Right lung (tissue), 5 donors: Measurements from ENCODE around the gene NSD2. TPM values are rescaled to one million over a fixed set of nuclear protein-coding genes. Genes with fewer than 3 reads are reported as not detected.

Experiments used
- DNase-seq, 2 donors: peaks; one replicate each; pipeline ENCODE4 v3.0.0-alpha.2; 2013
- polyA plus RNA-seq, 5 donors: library from polyadenylated mRNA; unstranded; fragments of 120-200 nt; gene quantifications; one replicate each; pipeline versions ENCODE4 v1.2.1 to v1.2.3, GENCODE V29; 2013; ENCODE audit warnings: inconsistent platforms in 1 of 5, low replicate concordance in 1 of 5; ENCODE audit not compliant: insufficient read length in 5 of 5, insufficient read depth in 1 of 5

The NSD2 gene
- polyA plus RNA-seq, 5 donors: 56.4 to 96.7 (median 78.2) TPM

DNA sequence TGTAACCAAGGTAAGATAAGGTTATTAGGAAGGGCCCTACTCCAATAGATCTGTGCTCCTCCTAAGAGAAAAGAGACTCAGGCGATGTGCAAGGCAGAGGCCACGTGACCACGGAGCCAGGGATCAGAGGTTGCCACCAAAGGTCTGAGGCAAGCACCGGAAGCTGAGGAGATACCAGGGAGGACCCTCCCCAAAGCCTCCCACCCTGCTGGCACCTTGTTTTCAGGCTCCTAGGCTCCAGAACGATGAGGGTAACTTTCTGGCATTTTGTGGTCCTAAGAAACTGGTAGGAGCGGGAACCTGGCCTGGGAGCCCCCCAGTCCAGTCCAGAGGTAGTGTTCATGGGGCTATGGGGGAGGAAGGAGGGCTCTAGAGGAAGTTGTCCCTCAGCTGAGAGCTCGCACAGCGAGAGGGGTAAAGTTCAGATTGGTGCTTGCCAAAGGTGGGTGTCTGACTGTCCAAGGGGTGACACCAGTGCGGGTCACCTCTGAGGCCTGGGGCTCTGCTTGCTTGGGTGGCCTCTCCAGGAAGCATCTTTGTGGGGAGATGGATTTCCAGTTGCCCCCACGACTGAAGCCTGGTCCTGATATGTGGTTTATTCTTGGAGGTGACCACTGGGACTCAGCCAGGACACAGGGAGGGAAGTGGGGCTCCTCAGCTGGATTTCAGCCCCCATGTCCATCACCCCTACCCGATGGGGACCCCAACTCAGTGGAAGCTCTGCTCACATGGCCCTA, 7.7 kb upstream of the NSD2 start:
- DNase-seq: no peak

DNA sequence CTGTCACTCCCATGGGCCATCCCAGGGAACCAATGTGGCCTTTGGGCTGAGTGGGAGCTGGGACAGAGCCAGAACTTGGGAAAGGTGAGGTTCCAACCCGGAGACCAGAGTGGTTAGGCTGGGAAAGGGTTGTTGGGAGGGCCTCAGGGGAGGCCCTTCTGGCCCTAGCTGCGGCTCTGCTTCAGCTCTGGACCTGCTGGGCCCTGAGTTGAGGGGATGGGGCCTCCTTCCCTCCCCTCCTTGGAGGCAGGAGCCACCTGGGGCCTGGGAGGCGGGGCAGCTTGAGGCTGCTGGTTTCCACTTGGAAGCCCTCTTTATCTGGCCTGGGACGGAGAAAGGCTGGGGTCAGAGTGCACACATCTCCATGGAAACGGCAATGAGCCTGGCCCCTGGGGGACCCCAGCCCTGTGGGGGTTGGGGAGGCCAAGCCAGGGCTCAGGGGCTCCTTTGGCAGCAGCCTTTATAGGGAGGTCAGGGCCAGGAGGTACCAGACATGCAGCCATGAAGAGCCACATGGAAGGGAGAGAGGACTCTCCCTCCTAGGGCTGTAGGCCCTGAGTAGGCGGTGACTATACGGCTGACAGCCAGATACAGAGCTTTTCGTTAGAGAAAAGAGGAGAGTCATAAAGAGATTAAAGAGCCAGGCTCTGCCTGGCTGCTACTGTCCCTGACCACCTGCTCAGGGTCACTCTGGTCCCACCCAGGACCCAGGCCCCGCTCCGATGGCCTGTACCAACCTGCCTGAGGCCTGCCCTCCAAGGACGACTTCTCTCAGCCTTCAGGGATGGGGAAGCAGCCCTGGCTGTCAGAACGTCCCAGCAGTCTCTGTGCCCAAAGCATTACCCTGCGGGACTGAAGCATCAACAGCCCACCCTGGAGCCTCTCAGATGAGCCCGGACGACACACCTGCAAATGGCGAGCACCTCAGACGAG, 6.9 kb upstream of the NSD2 start:
- DNase-seq: no peak

DNA sequence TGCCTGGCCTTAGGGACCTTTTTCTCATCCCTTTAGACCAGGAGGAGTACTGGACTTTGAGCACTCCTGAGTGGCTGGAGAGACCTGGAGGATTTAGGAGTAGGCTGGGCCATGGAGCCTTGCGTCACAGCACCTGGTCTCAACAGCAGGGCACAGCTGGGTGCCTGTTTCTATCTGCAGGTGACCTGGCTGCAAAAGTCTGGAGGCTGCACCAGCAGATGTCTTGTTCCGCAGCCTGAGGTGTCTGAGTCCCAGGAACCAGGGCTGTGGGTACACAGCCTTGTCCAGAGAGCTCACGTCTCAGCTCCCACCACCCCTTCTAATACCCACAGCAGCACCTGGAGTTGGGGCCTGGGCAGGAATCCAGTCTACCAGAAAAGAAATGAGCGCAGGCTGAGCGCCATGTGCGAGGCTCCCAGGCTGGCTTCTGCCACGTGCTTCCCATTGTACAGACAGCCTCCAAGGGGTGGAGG, 5.0 kb upstream of the NSD2 start:
- no peak for DNase-seq

DNA sequence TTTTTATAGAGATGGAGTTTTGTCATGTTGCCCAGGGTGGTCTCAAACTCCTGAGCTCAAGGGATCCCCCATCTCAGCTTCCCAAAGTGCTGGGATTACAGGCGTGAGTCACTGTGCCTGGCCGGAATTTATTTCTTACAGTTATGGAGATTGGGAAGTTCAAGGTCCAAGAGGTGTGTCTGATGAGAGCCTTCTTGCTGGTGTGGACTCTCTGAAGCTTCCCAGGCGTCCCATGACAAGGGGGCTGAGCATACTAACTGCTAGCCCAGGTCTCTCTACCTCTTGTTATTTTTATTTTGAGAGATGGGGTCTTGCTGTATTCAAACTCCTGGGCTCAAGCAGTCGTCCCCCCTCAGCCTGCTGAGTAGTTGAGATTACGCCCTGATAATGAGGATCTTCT, 2.9 kb upstream of the NSD2 start:
- no peak for DNase-seq

DNA sequence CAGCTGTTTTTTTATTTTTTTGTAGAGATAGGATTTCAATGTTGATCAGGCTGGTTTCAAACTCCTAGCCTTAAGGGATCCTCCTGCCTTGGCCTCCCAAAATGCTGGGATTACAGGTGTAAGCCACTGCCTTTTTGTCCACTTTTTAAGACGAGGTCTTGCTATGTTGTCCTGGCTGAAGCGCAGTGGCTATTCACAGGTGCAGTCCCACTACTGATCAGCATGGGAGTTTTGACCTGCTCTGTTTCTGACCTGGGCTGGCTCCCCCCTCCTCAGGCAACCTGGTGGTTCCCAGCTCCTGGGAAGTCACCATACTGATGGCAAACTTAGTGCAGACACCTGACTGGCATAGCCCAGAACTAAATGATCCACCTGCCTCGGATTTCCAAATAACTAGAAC, 2.3 kb upstream of the NSD2 start:
- DNase-seq: no peak

DNA sequence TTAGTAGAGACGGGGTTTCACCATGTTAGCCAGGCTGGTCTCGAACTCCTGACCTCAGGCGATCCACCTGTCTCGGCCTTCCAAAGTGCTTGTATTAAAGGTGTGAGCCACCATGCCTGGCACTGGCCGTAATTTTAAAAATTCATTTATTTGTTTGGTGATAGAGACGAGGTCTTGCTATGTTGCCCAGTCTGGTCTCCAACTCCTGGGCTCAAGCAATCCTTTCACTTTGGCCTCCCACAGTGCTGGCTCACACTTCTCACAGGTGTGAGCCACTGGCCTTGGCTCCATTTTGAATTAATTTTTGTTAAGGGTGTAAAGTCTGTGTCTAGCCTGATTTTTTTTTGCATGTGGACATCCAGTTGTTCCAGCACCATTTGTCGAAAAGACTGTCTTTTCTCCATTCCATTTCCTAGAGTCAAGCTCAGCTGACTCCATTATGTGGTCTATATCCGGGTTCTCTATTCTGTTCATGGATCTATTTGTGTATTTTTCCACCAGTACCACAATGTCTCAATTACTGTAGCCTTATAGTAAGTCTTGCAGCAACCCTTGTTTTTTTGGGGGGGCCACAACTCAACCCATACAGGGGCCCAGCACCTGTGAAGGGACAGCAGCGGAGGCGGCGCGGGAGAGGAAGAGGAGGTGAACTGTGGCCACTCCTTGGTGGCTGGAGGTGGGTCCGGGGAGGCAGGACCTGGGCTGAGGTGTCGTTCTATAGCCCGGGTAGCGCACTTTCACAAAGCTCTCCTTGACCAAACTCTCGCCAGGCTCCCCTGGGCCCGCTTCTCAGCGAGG, 1.5 kb upstream of the NSD2 start:
- no peak for DNase-seq

DNA sequence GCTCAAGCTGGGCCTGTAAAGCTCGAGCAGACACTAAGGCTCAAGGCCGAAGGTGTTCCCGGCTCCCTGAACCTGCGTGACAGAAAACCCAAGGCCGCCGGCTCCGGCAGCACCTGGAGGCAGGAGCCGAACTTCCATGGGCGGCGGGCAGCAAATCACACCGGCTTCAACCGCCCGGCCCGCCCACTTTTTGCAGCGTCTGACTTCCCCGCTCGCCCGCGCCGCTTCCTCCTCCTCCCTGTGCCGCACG, 940 bp upstream of the NSD2 start:
- DNase-seq: no peak

DNA sequence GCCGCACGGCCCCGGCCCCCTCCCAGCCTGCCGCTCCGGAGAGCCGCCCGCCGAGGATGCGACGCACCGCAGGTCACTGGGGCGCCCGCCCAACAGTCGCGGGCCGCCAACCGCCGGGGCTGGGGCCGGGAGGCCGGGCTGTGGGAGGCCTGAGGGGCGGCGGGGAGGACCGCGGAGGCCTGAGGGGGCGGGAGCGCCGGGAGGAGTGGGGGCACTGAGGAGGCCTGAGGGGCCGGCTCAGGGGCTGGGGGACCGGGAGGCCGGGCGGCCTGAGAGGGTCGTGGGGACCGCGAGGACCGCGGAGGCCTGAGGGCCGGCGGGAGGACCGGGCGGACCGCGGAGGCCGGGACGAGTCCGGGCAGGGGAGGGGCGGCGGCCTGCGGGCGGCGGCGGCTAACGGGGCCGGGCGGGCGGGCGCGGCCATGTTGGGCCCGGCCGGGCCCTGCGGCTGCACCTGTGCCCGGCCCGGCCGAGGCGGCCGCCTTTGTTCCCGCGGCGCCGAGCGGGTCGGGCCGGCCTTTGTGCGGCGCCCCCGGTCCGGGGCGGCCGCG, 353 bp downstream of the NSD2 start:
- peak; percentile 29 to 33 for DNase-seq

DNA sequence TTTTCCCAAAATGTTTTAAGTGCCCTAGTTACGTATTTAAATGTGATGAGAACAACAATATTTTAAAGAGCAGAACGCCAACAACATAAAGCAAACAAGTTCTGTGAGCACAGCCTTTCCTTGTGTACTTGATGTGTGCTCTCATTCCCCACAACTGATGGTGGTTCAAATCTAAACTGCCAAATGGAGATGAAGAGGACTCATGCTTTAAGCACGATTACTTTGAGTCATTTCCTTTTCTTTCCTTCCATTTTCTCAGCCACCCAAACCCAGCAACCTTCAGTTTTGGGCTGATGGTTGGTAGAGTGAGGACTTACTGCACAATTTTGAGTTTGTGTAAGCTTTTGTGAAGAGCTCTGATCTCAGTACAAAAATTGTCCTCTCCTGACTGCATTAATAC, 1.7 kb downstream of the NSD2 start:
- DNase-seq: no peak

DNA sequence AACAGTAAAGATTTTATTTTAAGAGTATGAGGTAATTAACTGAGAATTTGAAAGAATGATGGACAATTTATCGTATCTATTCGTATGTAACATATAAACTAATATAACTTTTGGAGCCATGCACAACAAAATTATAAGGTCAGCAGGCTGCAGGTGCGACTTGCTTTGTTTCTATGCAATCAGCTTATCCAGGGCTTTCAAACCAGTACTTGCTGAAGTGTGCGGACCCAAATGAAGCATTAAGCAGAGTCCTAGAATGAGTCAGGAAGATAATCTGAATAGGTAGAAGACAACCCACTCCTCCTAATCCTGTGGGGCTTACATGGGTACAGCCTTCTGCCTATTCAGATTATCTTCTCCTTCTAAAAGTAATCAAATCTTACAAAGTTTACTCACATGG, 2.1 kb downstream of the NSD2 start:
- DNase-seq: no peak

DNA sequence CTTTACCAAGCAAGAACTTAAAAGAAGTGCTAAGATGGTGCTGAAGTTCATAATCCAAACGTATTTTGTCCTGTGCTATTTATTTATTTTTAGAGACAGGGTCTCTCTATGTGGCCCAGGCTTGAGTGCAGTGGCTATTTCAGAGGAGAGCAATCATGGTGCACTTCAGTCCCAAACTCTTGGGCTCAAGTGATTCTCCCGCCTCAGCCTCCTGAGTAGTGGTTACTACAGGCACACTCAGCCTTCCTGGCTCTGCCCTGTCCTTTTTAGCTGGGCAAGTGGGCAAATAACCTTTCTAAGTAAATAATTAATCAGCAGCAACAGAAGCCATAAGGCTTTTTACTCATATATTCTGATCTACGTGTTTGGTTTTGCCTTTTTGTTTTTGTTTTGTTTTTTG, 2.6 kb downstream of the NSD2 start:
- no peak for DNase-seq

DNA sequence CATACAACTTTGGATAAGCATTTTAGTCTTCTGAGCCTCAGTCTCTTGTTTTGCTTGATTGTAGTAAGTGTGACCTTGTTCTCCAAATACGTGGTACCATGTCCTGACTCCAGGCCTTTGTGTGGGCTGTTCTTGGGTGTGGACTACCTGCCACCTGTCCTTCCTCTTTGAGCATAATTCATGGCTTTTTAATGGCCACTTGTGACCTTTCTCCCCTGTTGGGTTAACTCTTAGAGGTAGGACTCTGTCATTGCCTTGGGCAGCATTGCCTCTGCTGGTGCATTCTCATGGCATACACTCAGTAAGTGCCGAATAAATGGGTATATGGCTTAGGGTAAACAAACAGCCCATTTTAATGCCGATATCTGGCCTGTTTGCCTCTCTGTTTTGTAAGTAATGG, 3.0 kb downstream of the NSD2 start:
- no peak for DNase-seq

DNA sequence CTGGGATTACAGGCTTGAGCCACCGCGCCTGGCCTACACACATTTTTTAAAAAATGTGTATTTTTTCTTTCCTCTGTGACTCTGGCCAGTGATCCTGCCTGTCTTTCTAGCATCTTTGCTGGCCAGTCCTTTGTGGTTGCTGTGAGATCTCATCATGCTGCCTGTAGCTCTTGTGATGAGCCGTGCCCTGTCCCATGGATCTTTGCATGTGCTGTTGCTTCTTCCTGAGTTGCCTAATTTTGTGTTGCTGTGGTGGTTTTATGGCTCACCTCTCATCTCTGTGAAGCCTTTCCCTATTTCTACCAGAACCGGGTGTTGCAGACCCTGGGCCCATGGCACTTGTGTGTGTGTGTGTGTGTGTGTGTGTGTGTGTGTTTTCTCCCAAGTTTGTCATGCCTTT, 8.3 kb downstream of the NSD2 start:
- no peak for DNase-seq

DNA sequence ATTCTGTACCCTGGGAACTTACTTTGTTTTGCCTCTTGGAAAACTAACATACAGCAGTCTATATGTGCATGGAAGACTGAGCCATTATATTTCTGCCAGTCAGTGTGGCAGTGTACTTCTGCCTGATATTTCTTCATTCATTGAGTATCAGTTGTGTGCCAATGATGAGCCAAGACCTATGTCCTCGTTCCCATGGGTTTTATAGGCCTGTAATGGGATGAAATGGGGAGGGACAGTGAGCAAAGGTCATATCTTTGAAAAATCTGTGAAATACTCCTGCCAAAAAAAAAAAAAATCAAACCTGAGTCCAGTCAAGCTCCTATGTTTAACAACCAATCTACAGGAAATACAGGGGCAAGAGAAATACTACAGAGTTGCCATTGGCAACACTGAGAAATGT, 9.1 kb downstream of the NSD2 start:
- DNase-seq: no peak

DNA sequence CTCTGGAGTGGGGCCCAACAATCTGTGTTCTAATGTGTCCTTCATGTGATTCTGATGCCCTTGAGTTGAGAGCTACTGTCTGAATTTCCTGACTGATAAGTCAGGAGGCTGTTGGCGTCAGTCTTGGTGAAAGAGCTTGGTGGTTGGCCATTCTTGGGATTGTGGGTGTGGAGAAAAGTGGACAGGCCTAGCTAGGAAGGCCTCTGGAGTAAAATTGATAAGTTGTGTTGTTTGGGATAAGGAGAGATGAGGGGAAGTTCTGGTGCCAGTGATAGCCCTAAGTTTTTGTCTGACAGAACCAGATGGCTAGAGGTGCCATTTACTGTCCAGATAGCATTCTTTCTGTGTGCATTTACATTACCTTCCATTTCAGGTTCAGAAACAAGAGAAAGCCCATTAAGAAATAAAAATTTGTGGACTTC, 11.7 kb downstream of the NSD2 start:
- no peak for DNase-seq

DNA sequence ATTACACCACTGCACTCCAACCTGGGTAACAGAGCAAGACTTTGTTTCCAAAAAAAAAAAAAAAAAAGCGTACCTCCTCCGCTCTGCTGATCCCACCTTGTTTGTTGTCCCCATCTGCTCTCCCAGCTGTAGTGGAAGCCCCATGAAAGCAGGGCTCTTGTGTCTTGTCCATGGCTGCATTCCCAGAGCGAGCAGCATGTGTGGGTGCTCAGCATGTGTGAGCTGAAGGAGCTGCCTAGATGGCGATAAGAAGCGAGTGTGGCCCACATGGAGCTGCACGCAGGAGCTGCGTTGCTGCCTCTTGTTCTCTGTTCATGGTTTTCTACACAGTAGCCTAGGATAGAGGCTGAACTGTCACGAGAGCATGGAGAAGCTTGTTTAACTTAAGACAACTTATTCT, 12.4 kb downstream of the NSD2 start:
- no peak for DNase-seq

DNA sequence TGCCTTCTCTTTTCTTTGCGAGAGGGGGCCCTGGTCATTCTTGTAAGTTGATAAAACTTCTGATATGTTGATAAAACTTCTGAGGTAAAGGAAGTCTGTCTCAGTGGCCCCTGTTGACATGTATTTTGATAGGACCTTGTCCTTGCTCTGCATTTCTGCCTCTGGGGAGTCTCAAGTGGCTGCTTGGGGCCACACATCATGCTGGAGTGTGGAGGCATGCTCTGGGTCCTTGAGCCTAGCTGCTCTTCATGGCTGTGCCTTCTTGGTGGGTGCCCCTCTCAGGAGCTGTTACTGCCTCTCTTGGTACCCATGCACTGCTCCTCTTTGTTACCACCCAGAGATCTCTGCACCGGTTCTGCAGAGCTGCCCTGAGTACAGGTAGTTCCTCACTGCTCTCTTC, 14.2 kb downstream of the NSD2 start:
- no peak for DNase-seq

DNA sequence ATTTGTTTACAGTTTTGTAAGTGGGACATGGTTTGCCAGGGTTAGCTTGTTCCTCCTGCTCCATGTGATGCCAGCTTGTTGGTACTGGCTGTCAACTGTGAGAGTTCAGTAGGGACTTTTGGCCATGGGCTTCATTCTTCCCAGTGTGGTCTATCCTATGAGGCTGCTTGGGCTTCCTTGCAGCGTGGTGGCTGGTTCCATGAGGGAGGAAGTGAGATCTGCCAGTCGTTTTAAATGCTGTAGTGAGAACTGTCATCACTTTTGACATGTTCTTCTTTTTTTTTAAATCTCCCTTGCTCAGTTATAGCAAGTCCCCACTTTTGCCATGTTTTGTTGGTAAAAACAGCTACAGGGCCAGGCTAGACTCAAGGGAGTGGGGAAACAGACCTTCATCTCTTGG, 15.9 kb downstream of the NSD2 start:
- no peak for DNase-seq

DNA sequence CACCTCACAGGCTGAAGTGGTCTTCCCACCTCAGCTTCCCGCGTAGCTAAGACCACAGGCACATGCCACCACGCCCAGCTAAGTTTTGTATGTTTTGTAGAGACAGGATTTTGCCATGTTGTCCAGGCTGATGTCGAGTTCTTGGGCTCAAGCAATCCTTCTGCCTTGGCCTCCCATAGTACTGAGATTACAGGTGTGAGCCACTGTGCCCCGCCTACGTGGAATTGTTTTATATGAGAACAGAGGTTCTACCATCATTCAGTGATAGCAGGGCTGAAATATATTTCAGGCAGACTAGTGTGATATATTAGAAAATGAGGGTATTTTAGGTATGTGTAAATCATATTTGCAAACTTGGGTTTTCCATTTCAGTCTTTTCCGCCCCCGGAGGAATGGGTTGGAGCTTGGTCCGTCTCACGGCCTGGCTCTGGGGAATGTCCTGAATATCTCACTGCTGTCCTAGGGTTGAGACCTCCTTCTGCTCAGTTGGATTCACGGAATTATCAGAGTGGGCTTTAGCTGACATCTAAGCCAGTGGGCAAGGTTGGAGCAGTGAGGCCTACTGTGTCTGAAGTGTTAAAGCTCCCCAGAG, 19.9 kb downstream of the NSD2 start:
- no peak for DNase-seq

DNA sequence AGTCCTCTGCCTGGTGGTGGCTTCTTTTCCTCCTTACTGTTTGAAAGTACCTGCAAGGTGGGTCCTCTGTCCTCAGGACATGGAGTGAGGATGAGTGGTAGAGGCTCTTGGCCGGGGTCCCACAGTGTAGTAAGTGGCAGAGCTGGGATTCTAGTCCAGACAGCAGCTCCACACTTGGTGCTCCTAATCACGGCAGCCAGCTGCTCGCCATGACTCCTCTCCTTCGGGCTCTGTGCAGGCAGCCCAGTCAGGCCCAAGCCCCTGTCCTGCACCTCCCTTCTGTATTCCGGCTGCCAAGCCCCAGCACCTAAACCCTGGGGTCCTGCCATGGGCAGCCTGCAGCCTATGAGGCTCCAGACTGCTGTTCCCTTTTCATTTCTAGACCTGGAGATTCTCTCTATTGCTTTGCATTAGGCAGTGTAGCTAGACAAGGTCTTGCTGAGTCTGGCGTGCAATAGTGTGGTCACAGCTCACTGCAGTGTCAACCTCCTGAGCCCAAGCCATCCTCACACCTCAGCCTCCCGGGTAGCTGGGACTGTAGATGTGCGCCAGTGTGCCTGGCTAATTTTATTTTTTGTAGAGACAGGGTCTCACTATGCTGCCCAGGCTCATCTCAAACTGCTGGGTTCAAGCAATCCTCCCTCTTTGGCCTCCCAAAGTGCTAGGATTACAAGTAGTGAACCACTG, 24.9 kb downstream of the NSD2 start:
- DNase-seq: no peak

DNA sequence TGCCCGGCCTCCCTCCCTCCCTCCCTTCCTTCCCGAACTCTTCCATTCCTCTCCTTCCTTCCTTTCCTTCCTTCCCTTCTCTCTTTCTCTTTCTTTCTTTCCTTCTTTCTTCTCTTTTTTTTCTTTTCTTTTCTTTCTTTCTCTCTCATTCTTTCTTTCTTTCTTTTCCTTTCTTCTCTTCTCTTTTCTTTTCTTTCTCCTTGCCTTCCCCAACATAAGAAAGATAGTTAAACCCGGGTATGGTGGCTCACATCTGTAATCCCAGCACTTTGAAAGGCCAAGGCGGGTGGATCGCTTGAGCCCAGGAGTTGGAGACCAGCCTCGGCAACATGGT, 25.4 kb downstream of the NSD2 start:
- no peak for DNase-seq
